Spinal cord (tissue), 10 donors: ENCODE measurements around the gene STN1. TPM values are rescaled to one million over a fixed set of nuclear protein-coding genes. Genes with fewer than 3 reads are reported as not detected.
"Not testable (repeated sequence)": the region's sequence is repeated elsewhere in the genome, so short reads cannot be mapped to it uniquely, and the experiment has no call there.

Experiments
- DNase-seq, 6 donors: peaks; one replicate each; pipeline versions ENCODE4 v3.0.0 to v3.0.0-alpha.2; 2013 to 2015; ENCODE audit warnings: low spot score in 6 of 6, low read depth in 4 of 6
- H3K27ac ChIP-seq: one replicate; pipeline ENCODE4 v1.5.1; 2013; ENCODE audit warnings: low read depth, low read length, control low read depth
- H3K27me3 ChIP-seq: one replicate; pipeline ENCODE4 v1.6.1; 2013; ENCODE audit warnings: low read length; ENCODE audit not compliant: control insufficient read depth, insufficient read depth
- H3K36me3 ChIP-seq: one replicate; pipeline ENCODE4 v1.6.1; 2013; ENCODE audit warnings: low read length; ENCODE audit not compliant: control insufficient read depth, insufficient read depth
- H3K4me1 ChIP-seq: one replicate; pipeline ENCODE4 v1.6.1; 2013; ENCODE audit warnings: low read length; ENCODE audit not compliant: control insufficient read depth, insufficient read depth
- H3K4me3 ChIP-seq: one replicate; pipeline ENCODE4 v1.5.1; 2013; ENCODE audit warnings: low read depth, low read length, control low read depth
- H3K9me3 ChIP-seq: one replicate; pipeline ENCODE4 v1.6.1; 2013; ENCODE audit warnings: low read length; ENCODE audit not compliant: control insufficient read depth, insufficient read depth
- WGBS: methylation state at CpG from one replicate; pipeline ENCODE4 v1.1.5; 2013; ENCODE audit warnings: missing lambda C conversion rate; ENCODE audit not compliant: insufficient coverage; 5-methylcytosine and 5-hydroxymethylcytosine counted together
- polyA plus RNA-seq, 2 donors: library from polyadenylated mRNA; unstranded; fragments of 120-200 nt; gene quantifications; one replicate each; pipeline ENCODE4 v1.2.1, GENCODE V29; 2013; ENCODE audit not compliant: insufficient read length in 2 of 2
- total RNA-seq, 2 donors: library from RNA; depleted of rRNA in 1 of 2; stranded (reverse); fragments of 120-200 nt in 1 of 2; fragments of >200 nt in 1 of 2; gene quantifications; one replicate each; pipeline versions ENCODE4 v1.2.3 to v1.2.4, GENCODE V29; 2013 to 2014
- donor health status: healthy.

STN1 gene
- total and polyA plus RNA-seq, 4 donors = 12.7 to 30.9 (median 17.7) TPM

DNA sequence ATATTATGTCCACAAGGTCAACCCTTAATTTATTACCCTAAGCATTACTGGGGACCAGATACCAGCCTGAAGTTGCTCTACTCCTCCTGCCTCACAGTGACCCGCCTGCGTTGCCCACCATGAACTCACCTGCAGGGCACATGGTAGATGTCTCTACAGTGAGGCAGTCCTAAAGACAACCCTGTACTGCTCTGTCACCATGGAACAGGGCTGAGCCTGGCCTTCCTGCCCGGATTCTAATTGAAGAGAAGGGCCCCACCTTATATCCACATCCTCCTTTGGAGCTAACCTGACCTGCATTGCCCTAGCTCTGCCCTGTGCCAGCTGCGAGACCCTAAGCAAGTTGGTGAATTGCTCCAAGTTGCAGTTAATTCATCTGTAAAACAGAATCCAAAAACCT is 66.7 kb downstream of the STN1 start:
- H3K4me3 ChIP-seq = no peak overlapping the region
- H3K36me3 ChIP-seq = no peaks in the 10 kb centered on the region
- peaks cover 27% of the 10 kb centered on the region for H3K27me3 ChIP-seq
- WGBS = 87% methylated on average over 4 of the region's 4 CpGs
- no peaks in the 10 kb centered on the region for H3K9me3 ChIP-seq
- peaks cover 44% of the 10 kb centered on the region for H3K4me1 ChIP-seq
- DNase-seq = no peak
- H3K27ac ChIP-seq = no peak overlapping the region

GRCh38 chr10:103850572-103850895 is 67.5 kb downstream of the STN1 start:
- peaks cover 27% of the 10 kb centered on the region for H3K27me3 ChIP-seq
- DNase-seq = no peak
- peak overlapping the region; percentile 57 for H3K27ac ChIP-seq
- H3K36me3 ChIP-seq = no peaks in the 10 kb centered on the region
- no peak overlapping the region for H3K4me3 ChIP-seq
- H3K4me1 ChIP-seq = peaks cover 39% of the 10 kb centered on the region
- no peaks in the 10 kb centered on the region for H3K9me3 ChIP-seq
- 56% methylated on average over 1 of the region's 3 CpGs for WGBS

GRCh38 chr10:103849880-103850571 is 68.0 kb downstream of the STN1 start:
- no peaks in the 10 kb centered on the region for H3K36me3 ChIP-seq
- peaks cover 27% of the 10 kb centered on the region for H3K27me3 ChIP-seq
- peaks cover 38% of the 10 kb centered on the region for H3K4me1 ChIP-seq
- peak overlapping the region; percentile 57 for H3K27ac ChIP-seq
- H3K9me3 ChIP-seq = no peaks in the 10 kb centered on the region
- 54% methylated on average over 2 of the region's 8 CpGs for WGBS
- DNase-seq = no peak
- H3K4me3 ChIP-seq = no peak overlapping the region

GRCh38 chr10:103849212-103849877 is 68.6 kb downstream of the STN1 start:
- no peaks in the 10 kb centered on the region for H3K9me3 ChIP-seq
- peaks cover 20% of the 10 kb centered on the region for H3K27me3 ChIP-seq
- H3K4me1 ChIP-seq = peaks cover 31% of the 10 kb centered on the region
- DNase-seq = peak in 1 of 6 donors; percentile 30
- H3K27ac ChIP-seq = peak overlapping the region; percentile 35
- 64% methylated on average over 5 of the region's 10 CpGs for WGBS
- H3K36me3 ChIP-seq = no peaks in the 10 kb centered on the region
- no peak overlapping the region for H3K4me3 ChIP-seq

DNA sequence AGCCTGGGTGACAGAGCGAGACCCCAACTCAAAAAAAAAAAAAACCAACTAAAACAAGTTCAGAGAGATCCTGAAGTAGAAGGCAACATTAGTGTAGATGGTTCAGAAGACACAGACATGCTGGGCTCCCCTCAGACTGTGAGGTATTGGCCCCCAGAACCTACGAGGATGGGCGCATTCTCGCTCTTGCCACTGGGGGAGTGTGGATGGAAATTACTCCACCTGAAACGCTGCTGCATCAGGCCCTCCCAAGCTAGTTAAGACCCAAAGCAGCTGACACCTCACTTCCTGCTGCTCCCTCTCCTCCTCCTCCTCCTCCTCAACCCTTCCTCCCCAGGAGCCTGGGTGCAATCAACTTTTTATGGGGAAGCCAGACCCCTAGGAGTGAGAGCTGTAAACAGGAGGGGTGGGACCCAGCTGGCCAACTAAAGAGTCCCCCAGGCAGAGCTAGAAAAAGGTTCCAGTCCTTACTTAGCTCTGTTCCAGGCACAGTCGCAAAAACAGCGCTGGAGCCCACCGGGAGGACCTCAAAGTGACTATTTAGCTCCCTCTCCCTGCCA is 70.0 kb downstream of the STN1 start:
- no peak for DNase-seq
- Histone ChIP-seq H3K27me3 (peaks cover 16% of the 10 kb centered on the region), H3K36me3 (no peaks in the 10 kb centered on the region), H3K4me1 (peaks cover 31% of the 10 kb centered on the region), H3K27ac (no peak overlapping the region), H3K9me3 (no peaks in the 10 kb centered on the region), H3K4me3 (no peak overlapping the region)
- 80% methylated on average over 3 of the region's 8 CpGs for WGBS

GRCh38 chr10:103847346-103847745 is 70.6 kb downstream of the STN1 start:
- H3K9me3 ChIP-seq = no peaks in the 10 kb centered on the region
- peaks cover 27% of the 10 kb centered on the region for H3K4me1 ChIP-seq
- DNase-seq = no peak
- WGBS = 100% methylated on average over 2 of the region's 7 CpGs
- peaks cover 14% of the 10 kb centered on the region for H3K27me3 ChIP-seq
- no peak overlapping the region for H3K4me3 ChIP-seq
- H3K36me3 ChIP-seq = no peaks in the 10 kb centered on the region
- no peak overlapping the region for H3K27ac ChIP-seq

GRCh38 chr10:103845972-103846371 is 72.0 kb downstream of the STN1 start:
- no peak overlapping the region for H3K27ac ChIP-seq
- DNase-seq = no peak
- H3K4me1 ChIP-seq = peaks cover 29% of the 10 kb centered on the region
- peaks cover 14% of the 10 kb centered on the region for H3K27me3 ChIP-seq
- H3K4me3 ChIP-seq = no peak overlapping the region
- H3K9me3 ChIP-seq = no peaks in the 10 kb centered on the region
- H3K36me3 ChIP-seq = no peaks in the 10 kb centered on the region
- no CpG with 5 or more reads among the region's 5 CpGs for WGBS

GRCh38 chr10:103845346-103845745 is 72.6 kb downstream of the STN1 start:
- not testable (repeated sequence) for H3K9me3 ChIP-seq, H3K4me3 ChIP-seq, H3K27ac ChIP-seq, H3K36me3 ChIP-seq, DNase-seq
- Histone ChIP-seq H3K27me3 (peaks cover 11% of the 10 kb centered on the region), H3K4me1 (peaks cover 28% of the 10 kb centered on the region)
- WGBS = 83% methylated on average over 2 of the region's 3 CpGs

DNA sequence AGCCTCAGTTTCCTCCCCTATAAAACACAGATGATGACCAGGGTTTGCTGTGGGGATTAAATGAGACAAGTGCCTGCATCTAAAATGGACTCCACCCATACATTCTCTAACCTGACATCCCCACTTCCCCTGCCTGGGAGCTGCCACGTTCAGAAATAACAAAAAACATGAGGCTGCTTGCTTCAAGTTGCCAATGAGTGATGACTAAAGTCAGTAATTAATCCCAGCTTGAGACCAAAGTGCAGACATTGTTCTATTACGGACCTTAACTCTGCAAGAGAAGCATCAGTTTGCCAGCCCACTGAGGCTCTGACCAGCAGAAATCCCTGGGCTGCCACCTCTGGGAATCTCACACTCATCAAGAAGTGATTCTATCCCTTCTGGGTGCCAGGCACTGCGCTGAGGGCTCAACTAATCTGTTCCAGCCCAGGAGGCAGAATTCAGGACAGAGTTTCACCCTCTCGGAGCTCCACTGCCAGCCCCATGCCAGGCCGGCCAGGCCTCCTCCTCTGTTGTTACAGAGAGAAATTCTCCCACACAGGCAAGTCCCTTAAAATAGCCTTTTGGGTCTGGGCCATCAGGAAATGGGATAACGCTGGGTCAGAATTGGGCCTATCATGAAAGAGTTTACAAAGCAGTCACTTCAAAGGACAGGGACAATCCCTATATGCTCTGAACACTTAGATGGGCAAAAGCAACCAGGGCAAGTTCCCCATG is 74.0 kb downstream of the STN1 start:
- Histone ChIP-seq H3K4me1 (peaks cover 29% of the 10 kb centered on the region), H3K27me3 (peaks cover 8% of the 10 kb centered on the region), H3K36me3 (no peaks in the 10 kb centered on the region), H3K27ac (no peak overlapping the region), H3K9me3 (no peaks in the 10 kb centered on the region), H3K4me3 (no peak overlapping the region)
- no peak for DNase-seq
- 58% methylated on average over 4 of the region's 6 CpGs for WGBS
